Smooth muscle cell of the coronary artery (primary cell): ENCODE measurements around the gene TRAPPC8. TPM values are rescaled to one million over a fixed set of nuclear protein-coding genes. Genes with fewer than 3 reads are reported as not detected.

Experiments
- total RNA-seq: library from RNA; depleted of rRNA; stranded (reverse); fragments of >200 nt; gene quantifications from 2 replicates; pipeline ENCODE4 v1.2.3, GENCODE V29; 2014; ENCODE audit warnings: low replicate concordance

Gene TRAPPC8
- total RNA-seq: 32.2 and 35.1 TPM in 2 replicates

GRCh38 chr18:31942999-31943877 is at the start of gene TRAPPC8:
TSS of gene TRAPPC8 (minus strand) at chr18:31943128. CDS start at chr18:31942764, 364 bp downstream.

Other genes with a start within 250 kb of the TRAPPC8 start
- gene SLC25A52, start 182.2 kb downstream of the TRAPPC8 start, total RNA-seq: not detected in 2 replicates
- 0.08 and 0.35 TPM in 2 replicates for gene RNF125, start 75.7 kb upstream of the TRAPPC8 start, total RNA-seq
- 18.0 and 42.6 TPM in 2 replicates for gene RNF138, start 148.7 kb upstream of the TRAPPC8 start, total RNA-seq
- 0.12 TPM in 1 of 2 replicates, not detected in the other for gene MEP1B, start 246.9 kb upstream of the TRAPPC8 start, total RNA-seq